Measurements from ENCODE around the gene TNK2. TPM values are rescaled to one million over a fixed set of nuclear protein-coding genes. Genes with fewer than 3 reads are reported as not detected.
"Not testable (repeated sequence)": the region's sequence is repeated elsewhere in the genome, so short reads cannot be mapped to it uniquely, and the experiment has no call there.

The TNK2 gene
- total RNA-seq, 1 experiment from 2014 or later: 212 TPM

DNA sequence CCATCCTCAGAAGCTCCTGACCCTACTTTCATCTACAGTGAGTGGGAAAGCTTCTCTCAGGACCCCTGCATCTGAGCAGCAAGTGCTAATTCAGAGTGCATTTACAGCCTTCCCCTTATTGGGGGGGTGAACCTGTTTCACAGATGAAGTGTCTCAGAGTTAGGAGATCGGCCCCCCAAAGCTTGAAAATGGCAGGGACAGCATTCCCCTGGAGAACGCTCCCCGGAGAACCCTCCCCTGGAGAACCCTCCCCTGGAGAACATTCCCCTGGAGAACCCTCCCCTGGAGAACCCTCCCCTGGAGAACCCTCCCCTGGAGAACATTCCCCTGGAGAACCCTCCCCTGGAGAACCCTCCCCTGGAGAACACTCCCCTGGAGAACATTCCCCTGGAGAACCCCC is 36.7 kb downstream of the TNK2 start:
- DNase-seq (ENCODE audit: low spot score): not testable (repeated sequence)

- no peak for DNase-seq (ENCODE audit: low spot score)
Observed at GRCh38 chr3:195870937-195871336, 37.4 kb downstream of the TNK2 start.

DNA sequence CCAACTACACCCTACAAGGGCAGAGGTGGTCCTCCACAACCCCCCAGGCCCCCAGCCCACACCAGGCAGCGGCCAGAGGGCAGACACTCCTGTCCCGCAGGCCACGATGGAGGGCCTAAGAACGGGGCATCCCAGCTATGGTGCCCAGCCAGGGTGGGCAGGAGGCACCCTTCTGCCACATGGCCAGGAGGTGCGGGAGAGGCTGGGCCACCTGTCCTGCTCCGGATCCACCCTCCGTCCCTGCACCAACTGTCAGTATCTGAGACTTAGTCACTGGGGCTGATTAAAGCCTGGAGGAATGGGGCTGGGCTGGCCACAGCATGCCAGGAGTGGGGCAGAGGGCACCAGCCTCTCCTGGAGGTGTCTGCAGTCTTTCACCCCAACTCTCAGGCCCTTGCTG is 37.9 kb downstream of the TNK2 start:
- DNase-seq (ENCODE audit: low spot score): peak; percentile 91

GRCh38 chr3:195869413-195870001 is 38.8 kb downstream of the TNK2 start:
- DNase-seq (ENCODE audit: low spot score): no peak

- DNase-seq (ENCODE audit: low spot score): no peak
Observed at GRCh38 chr3:195868866-195869412, 39.4 kb downstream of the TNK2 start.

DNA sequence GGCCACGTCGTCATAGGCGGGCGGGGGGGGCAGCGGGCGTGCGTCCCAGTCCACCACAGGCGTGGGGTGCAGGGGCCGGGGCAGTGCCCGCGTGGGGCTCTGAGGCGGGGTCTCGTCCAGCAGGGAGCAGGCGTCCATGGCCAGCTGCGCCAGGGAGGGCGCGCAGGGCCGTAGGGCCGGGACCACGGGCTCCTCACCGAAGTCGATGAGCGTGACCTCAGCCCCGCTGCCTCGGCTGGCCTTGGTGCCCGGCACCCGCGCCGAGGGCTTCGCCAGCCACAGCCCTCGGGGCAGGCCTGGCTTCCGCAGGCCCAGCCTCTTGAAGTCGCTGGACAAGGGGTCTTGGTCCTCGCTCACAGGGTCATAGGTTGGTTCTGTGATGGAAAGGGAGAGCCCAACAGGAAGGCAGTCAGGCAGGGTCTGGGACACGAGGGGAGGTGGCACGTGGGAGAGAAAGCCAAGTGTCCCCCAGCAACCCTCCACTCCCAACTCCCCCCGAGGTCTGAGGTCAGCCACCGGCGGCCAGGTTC is 40.0 kb downstream of the TNK2 start:
- no peak for DNase-seq (ENCODE audit: low spot score)

DNA sequence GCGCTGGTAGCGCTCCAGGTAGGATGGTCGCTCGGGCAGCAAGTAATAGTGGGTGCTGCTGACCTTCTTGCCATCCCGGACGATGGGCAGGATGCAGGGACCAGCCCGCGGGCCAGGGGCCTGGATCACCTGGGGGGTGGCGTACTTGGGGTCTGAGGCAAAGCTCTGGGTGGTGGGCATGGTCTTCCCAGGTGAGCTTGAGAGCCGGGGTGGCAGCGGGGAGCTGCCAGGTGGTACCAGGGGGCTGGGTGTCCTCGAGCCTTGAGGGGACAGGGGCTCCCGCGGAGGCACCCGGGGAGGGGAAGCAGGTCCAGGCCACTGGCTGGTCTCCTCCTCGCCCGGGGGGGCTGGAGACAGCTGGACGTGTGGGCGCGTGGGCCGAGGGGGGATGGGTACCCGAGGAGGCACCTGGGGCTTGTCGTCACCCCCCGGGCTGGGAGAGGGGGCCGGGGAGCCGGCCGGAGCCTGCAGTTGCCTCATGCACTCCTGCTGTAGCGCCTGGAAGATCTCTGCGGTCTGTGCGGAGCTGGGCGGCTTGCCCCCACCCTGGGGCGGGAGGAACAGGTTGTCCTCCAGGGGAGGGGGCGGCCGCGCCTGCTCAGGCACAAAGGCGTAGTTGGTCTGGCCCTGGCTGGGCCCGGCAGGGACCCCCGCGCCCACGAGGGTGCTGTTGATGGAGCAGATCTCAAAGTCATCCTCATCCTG is 40.6 kb downstream of the TNK2 start:
- DNase-seq (ENCODE audit: low spot score): no peak

DNA sequence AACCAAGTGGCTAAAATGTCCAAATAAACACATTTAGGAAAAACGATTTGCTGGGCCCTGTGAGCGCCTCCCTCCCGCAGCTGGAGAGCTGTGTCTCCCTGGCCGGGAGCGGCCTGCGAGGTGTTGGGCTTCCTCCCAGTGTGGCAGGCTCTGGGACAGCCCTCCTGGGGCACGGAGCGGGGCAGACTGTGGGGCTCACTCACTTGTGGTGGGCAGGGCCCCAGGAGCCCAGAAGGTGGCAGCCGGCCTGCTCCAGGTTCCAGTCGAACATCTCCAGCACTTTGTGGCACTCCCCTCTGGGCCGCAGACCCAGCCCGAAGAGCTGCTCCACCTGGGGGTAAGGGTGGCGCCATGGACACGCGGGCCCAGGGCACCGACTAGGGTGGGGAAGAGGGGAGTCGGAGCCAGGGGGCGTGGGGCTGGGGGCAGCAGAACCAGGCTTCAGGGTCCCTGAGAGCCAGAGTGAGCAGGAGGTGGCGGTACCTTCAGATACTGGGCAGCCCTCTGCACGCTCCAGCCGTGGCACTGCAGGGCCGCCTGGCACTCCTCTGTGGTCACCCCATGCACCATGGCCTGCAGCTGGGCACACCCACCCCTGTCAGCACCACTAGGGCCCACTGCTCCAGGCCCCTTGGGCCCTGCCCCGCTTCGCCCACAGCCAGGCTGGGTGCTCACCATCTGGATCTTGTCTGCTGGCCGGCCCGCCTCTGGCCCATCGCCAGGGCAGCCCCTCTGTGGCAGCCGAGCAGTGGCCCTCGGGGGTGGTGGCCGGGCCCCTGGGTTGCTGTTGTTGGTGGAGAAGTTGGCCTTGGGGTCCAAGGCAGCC is 41.5 kb downstream of the TNK2 start:
- DNase-seq (ENCODE audit: low spot score): no peak

DNA sequence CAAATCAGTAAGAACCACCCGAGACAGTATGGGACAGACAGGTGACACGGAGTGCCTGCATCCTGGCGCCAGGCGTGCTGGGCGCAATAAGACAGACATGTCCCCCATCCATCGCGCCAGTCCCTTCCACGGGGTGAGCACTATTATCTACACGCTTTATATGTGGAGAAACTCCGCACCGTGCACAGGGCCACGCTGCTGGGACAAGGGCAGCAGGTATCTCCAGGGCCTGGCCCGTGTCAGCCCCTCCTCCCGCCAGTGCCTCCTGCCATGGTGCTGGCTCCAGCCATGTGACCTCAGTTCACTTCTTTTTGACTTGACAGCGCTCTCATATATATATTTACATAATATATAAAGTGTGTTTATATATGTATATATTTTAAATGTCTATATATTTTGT is 42.6 kb downstream of the TNK2 start:
- DNase-seq (ENCODE audit: low spot score): no peak

DNA sequence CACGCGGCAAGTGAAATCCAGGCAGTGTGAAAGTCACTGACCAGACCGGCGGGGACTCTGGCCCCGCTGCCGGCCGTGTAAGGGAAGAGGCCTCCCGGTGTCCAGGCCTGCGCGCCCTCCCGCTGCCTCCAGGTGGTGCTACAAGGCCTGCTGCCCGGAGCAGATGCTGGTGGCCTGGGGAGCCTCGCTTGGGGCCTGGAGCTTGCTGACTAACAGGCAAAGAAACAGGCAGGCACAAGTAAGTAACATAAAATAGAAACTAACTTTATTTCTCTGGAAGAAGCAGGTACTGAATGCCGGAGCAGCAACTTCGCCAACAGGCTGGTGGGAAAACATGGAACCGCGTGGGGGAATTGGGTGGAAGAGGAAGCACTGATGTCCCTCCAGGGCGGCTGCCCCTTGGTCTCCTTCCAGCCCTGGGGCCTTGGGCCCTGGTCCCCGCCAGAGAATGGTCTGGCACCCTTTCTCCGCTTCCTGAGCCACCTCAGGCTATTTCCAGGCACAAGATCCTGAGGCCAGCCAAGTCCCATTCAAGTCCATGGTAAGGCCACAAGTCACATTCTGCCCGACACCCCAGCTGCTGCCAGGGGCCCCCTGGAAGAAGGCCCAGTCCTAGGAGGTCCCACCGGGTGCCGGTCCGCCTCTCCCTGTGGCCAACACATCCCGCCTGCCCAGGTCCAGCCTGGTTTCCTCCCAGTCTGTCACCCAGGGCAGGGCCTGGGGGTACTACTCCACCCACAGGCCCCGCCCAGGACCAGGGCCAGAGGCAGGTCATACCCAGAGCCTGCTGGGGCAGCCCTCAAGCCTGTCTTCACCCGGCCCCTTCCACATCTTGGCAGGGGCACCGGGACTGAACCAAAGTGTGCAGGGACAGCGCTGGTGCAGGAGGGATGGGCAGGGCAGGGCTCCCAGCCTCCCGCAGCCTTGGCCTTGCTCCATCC is 45.0 kb downstream of the TNK2 start:
- peak; percentile 90 for DNase-seq (ENCODE audit: low spot score)

DNA sequence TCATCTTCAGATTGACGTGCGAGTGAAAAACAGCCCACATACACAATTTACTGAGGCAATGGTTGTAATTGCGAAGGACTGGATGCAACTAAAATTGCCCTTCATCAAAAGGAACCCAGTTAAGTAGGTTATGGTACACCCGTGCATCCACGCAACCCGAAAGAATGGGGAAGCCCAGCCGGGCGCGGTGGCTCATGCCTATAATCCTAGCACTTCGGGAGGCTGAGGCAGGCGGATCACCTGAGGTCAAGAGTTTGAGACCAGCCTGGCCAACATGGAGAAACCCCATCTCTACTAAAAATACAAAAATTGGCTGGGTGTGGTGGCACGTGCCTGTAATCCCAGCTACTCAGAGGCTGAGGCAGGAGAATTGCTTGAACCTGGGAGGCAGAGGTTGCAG is 46.0 kb downstream of the TNK2 start:
- not testable (repeated sequence) for DNase-seq (ENCODE audit: low spot score)

- DNase-seq (ENCODE audit: low spot score): no peak
Observed at GRCh38 chr3:195860456-195860855, 47.9 kb downstream of the TNK2 start.

GRCh38 chr3:195859846-195860411 is 48.4 kb downstream of the TNK2 start:
- DNase-seq (ENCODE audit: low spot score): no peak

- DNase-seq (ENCODE audit: low spot score): peak; percentile 85
Observed at GRCh38 chr3:195859061-195859845, 49.1 kb downstream of the TNK2 start.

DNA sequence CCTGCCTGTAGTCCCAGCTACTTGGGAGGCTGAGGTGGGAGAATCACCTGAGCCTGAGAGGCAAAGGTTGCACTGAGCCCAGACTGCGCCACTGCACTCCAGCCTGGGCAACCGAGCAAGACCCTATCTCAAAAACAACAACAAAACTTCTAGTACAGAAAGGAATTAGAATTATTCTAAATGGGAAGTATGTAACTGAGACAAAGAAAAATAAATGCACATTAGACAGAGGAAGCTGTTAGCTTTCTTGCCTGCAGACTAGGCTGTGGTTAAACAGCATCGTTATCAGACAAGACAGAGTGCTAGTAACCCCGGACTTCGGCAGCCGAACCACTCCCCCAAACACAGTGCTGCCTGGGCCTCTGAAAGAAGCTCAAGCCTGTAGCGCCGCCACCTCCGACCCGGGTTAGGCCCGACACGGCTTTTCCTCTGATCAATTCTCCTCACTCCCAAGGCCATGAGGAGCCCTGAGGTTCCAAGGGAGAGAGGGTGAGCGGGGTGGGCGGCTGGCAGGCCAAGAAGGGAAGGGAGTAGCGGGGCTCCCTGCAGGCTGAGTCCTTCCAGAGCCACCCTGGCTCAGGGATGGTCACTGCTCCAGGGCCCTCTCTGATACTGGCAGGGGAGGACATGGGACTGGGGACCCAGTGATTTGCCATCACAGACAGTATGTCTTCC is 51.8 kb downstream of the TNK2 start:
- DNase-seq (ENCODE audit: low spot score): no peak

- peak; percentile 48 for DNase-seq (ENCODE audit: low spot score)
Observed at GRCh38 chr3:195855471-195856409, 52.6 kb downstream of the TNK2 start.

GRCh38 chr3:195854628-195855294 is 53.6 kb downstream of the TNK2 start:
- DNase-seq (ENCODE audit: low spot score): no peak

Measured in HT-29 (cell line).